Aorta (tissue), 5 donors: ENCODE measurements around the gene FOXK1. TPM values are rescaled to one million over a fixed set of nuclear protein-coding genes. Genes with fewer than 3 reads are reported as not detected.

Experiments used
- ATAC-seq: fragments of 200-7000 bp; cut with Tn5 transposase; one replicate; pipeline ENCODE4 v1.9.1; 2022; ENCODE audit warnings: moderate library complexity; ENCODE audit not compliant: low FRiP score
- DNase-seq, 2 donors: peaks; one replicate each; pipeline ENCODE4 v3.0.0-alpha.2; 2020
- H3K27ac ChIP-seq, 2 donors: one replicate each; pipeline ENCODE4 v1.5.1; 2013; ENCODE audit warnings: low read length in 2 of 2, mild to moderate bottlenecking in 2 of 2, moderate library complexity in 2 of 2, control low read depth in 1 of 2, inconsistent platforms in 1 of 2, low read depth in 1 of 2
- H3K27me3 ChIP-seq, 2 donors: one replicate each; pipeline ENCODE4 v1.6.1; 2013; ENCODE audit warnings: control low read depth in 1 of 2, low read length in 1 of 2, mild to moderate bottlenecking in 1 of 2, moderate library complexity in 1 of 2; ENCODE audit not compliant: insufficient read depth in 2 of 2, control insufficient read depth in 1 of 2
- H3K36me3 ChIP-seq, 2 donors: one replicate each; pipeline ENCODE4 v1.6.1; 2013; ENCODE audit warnings: control low read depth in 1 of 2, low read length in 1 of 2, mild to moderate bottlenecking in 1 of 2; ENCODE audit not compliant: insufficient read depth in 2 of 2, control insufficient read depth in 1 of 2
- H3K4me1 ChIP-seq, 2 donors: one replicate each; pipeline ENCODE4 v1.6.1; 2013; ENCODE audit warnings: low read length in 2 of 2, control low read depth in 1 of 2, mild to moderate bottlenecking in 1 of 2, moderate library complexity in 1 of 2; ENCODE audit not compliant: insufficient read depth in 2 of 2, control insufficient read depth in 1 of 2
- H3K4me3 ChIP-seq, 2 donors: one replicate each; pipeline ENCODE4 v1.5.1; 2013; ENCODE audit warnings: low read length in 2 of 2, control low read depth in 1 of 2, mild to moderate bottlenecking in 1 of 2
- H3K9me3 ChIP-seq: one replicate; pipeline ENCODE4 v1.6.1; 2013; ENCODE audit warnings: mild to moderate bottlenecking, low read length; ENCODE audit not compliant: control insufficient read depth
- WGBS, 2 donors: extraction: QIAGEN DNeasy Blood & Tissue Kit; methylation state at CpG; one replicate each; pipeline ENCODE4 v1.1.7; 2013; 5-methylcytosine and 5-hydroxymethylcytosine counted together
- intact Hi-C, 2 donors: fragments of 100-400 bp; cut with DNase I; formaldehyde crosslinking; loops; one replicate each; pipeline versions ENCODE4 v1.14.2 to v1.15.0; 2022
- polyA plus RNA-seq, 2 donors: library from polyadenylated mRNA; stranded (reverse); fragments of 200-250 nt; gene quantifications; one replicate each; pipeline ENCODE4 v1.2.3, GENCODE V29; 2013
- total RNA-seq, 2 donors: library from RNA; stranded (reverse); fragmentation: NEBNext Ultra II Directional; extraction: Animal tissue kit (Norgen Biotek cat#: 25700); gene quantifications; one replicate each; pipeline ENCODE4 v1.2.1, GENCODE V29; 2021
- donor health status: healthy with polysubstance abuse.
- donor health status: Bipolar disorder and iron deficiency.
- donor health status: DM: no; HTN: no; CAD: no.
- donor health status: DM: no; HTN: no; CAD: no.
- donor health status: DM: yes; HTN: yes; CAD: no.

Gene FOXK1
- total and polyA plus RNA-seq, 4 donors, result 5.1 to 47.5 (median 25.1) TPM

DNA sequence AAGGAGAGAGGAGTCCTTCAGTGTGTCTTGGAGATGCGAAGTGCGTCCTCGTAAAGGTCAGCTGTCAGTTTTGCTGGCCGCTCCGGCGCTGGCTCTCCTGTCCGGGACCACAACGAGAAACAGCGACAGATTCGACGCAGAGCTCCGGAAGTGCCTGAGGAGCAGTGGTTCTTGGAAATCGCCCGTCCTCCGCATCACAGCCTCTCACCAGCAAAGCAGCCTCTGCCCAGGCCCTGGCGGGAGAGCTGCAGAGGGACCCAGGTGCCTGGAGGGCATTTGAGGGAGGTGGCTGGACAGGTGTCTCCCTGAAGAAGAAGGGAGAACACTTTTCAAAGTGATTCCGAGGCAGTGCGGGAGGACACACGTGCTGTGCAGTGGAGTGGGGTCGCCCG lies 81.7 kb downstream of the FOXK1 start:
- no peaks in the 10 kb centered on the region for H3K4me1 ChIP-seq
- H3K36me3 ChIP-seq, result peaks cover 0 to 8% of the 10 kb centered on the region in 2 donors
- 94 to 95% methylated on average over 21 of the region's 21 CpGs for WGBS, 2 donors
- no peak overlapping the region for H3K4me3 ChIP-seq
- H3K9me3 ChIP-seq, result no peaks in the 10 kb centered on the region
- H3K27ac ChIP-seq, result no peak overlapping the region
- H3K27me3 ChIP-seq, result no peaks in the 10 kb centered on the region
- intact Hi-C loops, result no loop called here
- no peak for DNase-seq
- no peak for ATAC-seq

DNA sequence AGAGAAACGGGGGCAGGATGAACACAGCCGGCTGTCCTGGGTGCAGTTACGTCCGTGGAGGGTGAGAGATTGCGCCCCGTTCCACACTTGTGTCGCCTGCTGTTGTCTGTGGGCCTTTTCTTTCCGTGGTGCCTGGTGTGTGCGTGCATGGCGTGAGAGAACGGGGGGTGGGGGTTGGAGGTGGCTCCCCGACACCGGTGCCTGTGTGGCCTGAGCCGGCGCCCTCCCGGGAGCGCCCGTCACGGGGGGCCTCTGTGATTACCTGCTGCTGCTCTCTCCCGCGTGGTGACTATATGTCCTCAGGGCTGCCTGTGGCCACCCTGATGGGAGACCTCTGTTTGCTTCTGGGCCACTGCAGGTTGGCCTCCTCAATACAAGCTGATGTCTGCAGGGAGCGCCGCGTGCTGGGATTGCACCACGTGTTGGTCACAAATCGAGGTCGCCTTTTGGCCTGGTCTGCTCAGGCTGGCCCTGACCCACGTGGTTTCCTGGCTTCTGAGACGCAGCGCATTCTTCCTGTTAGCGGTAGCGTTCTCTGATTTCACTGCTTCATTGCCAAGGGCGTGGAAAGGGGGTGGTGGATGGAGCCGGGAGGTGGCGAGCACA lies 82.4 kb downstream of the FOXK1 start:
- H3K4me3 ChIP-seq, result no peak overlapping the region
- intact Hi-C loops, result no loop called here
- DNase-seq (no peak), ATAC-seq (no peak)
- H3K27me3 ChIP-seq, result no peaks in the 10 kb centered on the region
- 86 to 87% methylated on average over 35 of the region's 35 CpGs for WGBS, 2 donors
- H3K27ac ChIP-seq, result no peak overlapping the region
- peaks cover 0 to 8% of the 10 kb centered on the region in 2 donors for H3K36me3 ChIP-seq
- H3K9me3 ChIP-seq, result no peaks in the 10 kb centered on the region
- H3K4me1 ChIP-seq, result no peaks in the 10 kb centered on the region

- ATAC-seq, result no peak
- Histone ChIP-seq H3K4me3 (no peak overlapping the region), H3K27ac (no peak overlapping the region), H3K4me1 (no peaks in the 10 kb centered on the region), H3K36me3 (peaks cover 0 to 7% of the 10 kb centered on the region in 2 donors), H3K27me3 (no peaks in the 10 kb centered on the region), H3K9me3 (no peaks in the 10 kb centered on the region)
- 67 to 68% methylated on average over 23 of the region's 23 CpGs for WGBS, 2 donors
- intact Hi-C loops, result no loop called here
- no peak for DNase-seq
Observed at GRCh38 chr7:4765776-4766490, 83.8 kb downstream of the FOXK1 start.

- Histone ChIP-seq H3K4me3 (no peak overlapping the region), H3K4me1 (no peaks in the 10 kb centered on the region), H3K27me3 (no peaks in the 10 kb centered on the region), H3K9me3 (no peaks in the 10 kb centered on the region), H3K27ac (no peak overlapping the region), H3K36me3 (peaks cover 0 to 5% of the 10 kb centered on the region in 2 donors)
- DNase-seq (no peak), ATAC-seq (no peak)
- intact Hi-C loops, result no loop called here
- WGBS, 2 donors, result 85 to 89% methylated on average over 37 of the region's 37 CpGs
Observed at GRCh38 chr7:4766666-4767519, 84.8 kb downstream of the FOXK1 start.

DNA sequence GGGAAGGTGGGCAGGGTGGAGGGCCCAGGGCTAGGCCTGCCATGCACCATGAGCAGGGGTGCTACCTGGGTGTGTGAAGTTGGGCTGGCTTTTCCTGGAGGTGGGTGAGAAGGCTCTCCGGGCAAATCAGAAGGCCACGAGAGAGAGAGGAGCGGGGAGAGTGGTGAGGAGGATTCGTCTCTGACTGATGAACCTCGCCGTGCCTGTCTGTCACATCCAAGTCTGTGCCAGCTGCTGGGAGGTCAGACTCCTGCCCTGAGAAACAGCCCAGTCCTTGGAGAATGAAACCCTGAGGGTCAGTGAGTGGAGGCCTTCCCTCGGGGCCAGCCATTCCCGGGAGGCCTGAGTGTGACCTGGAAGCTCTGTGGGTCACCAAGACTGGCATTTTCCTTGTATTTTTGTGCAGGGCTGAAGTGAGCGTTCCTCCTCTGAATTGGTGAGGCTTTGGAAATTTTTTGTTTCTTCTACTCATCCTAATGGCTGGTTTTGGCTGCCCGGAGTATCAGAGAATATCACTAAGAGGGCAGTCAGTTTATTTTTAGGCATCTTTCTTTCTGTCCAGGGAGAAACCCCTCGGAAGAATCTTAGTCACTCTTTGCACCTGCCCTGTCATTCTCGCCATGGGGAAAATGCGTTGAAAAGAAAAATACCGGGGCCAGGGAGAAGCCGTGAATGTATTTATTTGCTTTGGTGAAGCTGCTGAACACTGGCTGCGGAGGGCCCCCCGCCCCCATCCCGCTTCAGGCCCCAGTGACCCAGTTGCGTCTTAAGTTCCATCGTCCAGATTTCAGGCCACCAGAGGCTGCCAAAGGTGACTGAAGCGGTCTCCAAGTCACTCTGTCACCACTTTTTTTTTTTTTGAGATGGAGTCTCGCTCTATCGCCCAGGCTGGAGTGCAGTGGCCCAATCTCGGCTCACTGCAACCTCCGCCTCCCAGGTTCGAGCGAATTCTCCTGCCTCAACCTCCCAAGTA lies 86.8 kb downstream of the FOXK1 start:
- intact Hi-C loops, result no loop called here
- no peaks in the 10 kb centered on the region for H3K9me3 ChIP-seq
- no peak overlapping the region for H3K4me3 ChIP-seq
- H3K36me3 ChIP-seq, result no peaks in the 10 kb centered on the region
- 83 to 84% methylated on average over 27 of the region's 27 CpGs for WGBS, 2 donors
- DNase-seq, result no peak
- H3K27ac ChIP-seq, result no peak overlapping the region
- H3K27me3 ChIP-seq, result no peaks in the 10 kb centered on the region
- no peak for ATAC-seq
- no peaks in the 10 kb centered on the region for H3K4me1 ChIP-seq

GRCh38 chr7:4769761-4770160 lies 87.7 kb downstream of the FOXK1 start:
- Histone ChIP-seq H3K9me3 (no peaks in the 10 kb centered on the region), H3K27ac (no peak overlapping the region), H3K4me3 (no peak overlapping the region), H3K4me1 (no peaks in the 10 kb centered on the region), H3K27me3 (no peaks in the 10 kb centered on the region), H3K36me3 (no peaks in the 10 kb centered on the region)
- intact Hi-C loops, result no loop called here
- no peak for DNase-seq
- 26 to 34% methylated on average over 7 of the region's 7 CpGs for WGBS, 2 donors
- no peak for ATAC-seq

DNA sequence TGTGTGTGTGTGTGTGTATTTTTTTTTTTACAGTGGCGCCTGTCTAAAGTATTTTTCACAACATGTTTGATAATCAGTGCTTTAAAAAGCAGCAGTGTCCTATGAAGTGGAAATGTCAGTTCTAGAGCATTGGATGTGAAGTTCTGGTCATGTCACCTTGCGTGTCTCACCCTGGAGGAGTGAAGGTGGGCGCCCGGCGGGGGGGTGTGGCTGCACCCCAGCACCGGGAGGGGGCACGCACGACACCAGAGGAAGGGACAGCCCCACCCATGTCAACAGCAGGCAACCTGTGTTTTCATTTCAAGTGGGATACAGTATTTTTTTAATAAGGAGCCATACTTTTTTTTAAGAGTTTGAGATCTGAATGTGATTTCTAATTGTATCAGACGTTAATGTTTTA lies 88.8 kb downstream of the FOXK1 start:
- no peaks in the 10 kb centered on the region for H3K9me3 ChIP-seq
- intact Hi-C loops, result no loop called here
- WGBS, 2 donors, result 81 to 83% methylated on average over 9 of the region's 9 CpGs
- H3K4me3 ChIP-seq, result no peak overlapping the region
- DNase-seq (no peak), ATAC-seq (no peak)
- H3K4me1 ChIP-seq, result no peaks in the 10 kb centered on the region
- H3K27ac ChIP-seq, result no peak overlapping the region
- H3K36me3 ChIP-seq, result no peaks in the 10 kb centered on the region
- H3K27me3 ChIP-seq, result no peaks in the 10 kb centered on the region

GRCh38 chr7:4771737-4772136 lies 89.6 kb downstream of the FOXK1 start:
- Histone ChIP-seq H3K4me3 (no peak overlapping the region), H3K9me3 (no peaks in the 10 kb centered on the region), H3K27me3 (no peaks in the 10 kb centered on the region), H3K36me3 (no peaks in the 10 kb centered on the region), H3K4me1 (no peaks in the 10 kb centered on the region), H3K27ac (no peak overlapping the region)
- DNase-seq (no peak), ATAC-seq (no peak)
- WGBS, 2 donors, result 80 to 85% methylated on average over 9 of the region's 9 CpGs
- intact Hi-C loops, result no loop called here
